ENCODE data around the gene NDUFS5.
"Not testable (repeated sequence)": the region's sequence is repeated elsewhere in the genome, so short reads cannot be mapped to it uniquely, and the experiment has no call there.

NDUFS5 gene

DNA sequence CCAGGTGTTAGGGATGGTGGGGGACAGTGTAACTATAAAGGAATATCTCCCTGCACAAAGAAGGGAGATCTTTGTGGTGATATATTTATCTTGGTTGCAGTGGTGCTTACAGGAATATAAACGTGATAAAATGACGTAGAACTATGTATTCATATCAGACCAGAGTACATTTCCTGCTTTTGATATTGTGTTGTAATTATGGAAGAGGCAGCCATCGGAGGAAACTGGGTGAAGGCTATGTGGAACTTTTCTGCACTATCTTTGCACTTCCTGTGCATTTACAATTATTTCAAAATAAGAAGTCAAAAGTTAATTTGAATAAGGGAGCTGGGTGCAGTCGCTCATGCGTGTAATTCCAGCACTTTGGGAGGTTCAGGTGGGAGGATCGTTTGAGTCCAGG is 37.6 kb downstream of the NDUFS5 start:
- DNase-seq (ENCODE audit: low read depth) = no peak

DNA sequence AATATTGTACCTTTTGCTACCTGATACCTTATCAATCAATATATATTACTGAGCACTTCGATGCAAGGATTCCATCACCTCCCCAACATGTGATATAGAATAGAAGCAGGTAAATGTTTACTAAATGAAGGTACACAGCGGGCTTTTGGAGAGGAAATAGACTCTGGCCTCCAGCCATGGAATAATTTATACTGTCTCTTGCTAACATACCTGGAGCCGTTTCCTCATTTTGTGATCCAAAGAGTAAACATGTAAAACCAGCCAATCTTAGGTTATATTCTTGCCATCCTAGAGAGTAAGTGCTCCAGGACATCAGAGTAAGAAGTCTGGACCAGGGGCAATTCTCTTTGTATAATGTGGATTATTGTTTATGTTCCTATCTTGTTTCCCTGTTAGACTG is 39.4 kb downstream of the NDUFS5 start:
- no peak for DNase-seq (ENCODE audit: low read depth)

DNA sequence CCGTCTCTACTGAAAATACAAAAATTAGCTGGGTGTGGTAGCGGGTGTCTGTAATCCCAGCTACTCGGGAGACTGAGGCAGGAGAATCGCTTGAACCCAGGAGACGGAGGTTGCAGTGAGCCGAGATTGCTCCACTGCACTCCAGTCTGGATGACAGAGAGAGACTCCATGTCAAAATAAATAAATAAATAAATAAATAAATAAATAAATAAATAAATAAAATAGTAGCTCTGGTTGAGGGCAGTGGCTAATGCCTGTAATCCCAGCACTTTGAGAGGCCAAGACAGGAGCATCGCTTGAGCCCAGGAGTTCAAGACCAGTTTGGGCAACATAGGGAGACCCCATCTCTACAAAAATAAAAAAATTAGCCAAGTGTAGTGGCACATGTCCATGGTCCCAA is 42.1 kb downstream of the NDUFS5 start:
- DNase-seq (ENCODE audit: low read depth) = not testable (repeated sequence)

DNA sequence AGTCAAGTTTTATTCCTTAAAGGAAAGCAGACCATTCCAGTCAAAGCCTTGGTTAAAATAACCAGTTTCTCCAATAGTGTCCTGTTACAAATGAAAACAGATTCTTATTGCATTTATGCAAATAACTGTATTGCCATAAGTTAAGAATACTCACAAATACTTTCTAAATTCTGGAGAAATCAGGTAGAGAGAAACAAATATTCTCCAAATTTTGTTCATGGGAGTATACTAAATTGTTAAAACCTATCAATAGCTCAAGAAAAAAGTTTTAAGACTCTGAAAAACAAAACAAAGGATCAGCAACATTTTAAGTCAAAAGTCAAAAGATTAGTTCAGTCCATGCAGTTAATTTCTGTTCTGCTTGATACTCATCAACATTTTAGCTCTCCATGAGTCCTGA is 45.4 kb downstream of the NDUFS5 start:
- not testable (repeated sequence) for DNase-seq (ENCODE audit: low read depth)

DNA sequence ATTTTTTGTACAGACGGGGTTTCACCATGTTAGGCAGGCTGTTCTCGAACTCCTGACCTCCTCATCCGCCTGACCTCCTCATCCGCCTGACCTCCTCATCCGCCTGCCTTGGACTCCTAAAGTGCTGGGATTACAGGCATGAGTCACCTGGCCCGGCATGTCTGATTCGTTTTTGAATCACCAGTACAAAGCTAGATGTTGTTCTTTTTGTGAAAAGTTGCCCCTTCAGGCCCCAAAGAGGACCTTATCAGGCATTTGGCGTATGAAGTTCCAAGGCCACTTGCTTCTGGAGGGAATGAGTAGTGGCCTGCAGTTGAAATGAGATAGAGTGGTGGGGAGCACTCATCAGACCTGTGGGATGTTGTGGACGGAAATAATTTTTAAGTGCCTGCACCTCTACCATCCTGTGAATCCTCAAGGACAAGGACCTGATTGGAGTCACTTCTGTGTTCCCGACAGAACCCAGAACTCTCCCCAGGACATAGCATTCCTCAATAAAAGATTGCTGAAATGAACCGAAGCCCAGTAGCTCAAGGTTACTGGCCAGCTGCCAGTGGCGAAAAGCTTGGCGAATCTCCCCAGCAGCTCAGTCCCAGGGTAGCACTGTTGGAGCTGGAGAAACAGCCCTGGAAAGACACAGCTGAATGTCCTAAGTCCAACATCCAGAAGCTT is 50.1 kb downstream of the NDUFS5 start:
- no peak for DNase-seq (ENCODE audit: low read depth)

DNA sequence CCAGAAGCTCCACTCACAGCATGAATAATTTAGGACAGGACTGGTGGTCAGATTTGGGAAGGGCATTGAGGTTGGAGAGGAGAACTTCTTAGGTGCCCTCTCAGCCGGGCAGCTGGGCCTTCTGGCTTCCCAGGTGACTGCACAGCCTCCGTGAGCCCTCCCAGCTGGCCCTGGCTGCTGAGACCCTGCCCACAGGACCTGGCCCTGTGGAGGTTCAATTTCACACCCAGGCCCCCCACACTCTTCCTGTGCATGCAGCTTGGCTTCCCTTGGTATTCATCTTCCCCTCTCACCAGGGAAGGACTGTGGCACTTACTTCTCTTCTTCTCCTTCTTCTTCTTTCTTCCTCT is 50.6 kb downstream of the NDUFS5 start:
- DNase-seq (ENCODE audit: low read depth) = no peak

DNA sequence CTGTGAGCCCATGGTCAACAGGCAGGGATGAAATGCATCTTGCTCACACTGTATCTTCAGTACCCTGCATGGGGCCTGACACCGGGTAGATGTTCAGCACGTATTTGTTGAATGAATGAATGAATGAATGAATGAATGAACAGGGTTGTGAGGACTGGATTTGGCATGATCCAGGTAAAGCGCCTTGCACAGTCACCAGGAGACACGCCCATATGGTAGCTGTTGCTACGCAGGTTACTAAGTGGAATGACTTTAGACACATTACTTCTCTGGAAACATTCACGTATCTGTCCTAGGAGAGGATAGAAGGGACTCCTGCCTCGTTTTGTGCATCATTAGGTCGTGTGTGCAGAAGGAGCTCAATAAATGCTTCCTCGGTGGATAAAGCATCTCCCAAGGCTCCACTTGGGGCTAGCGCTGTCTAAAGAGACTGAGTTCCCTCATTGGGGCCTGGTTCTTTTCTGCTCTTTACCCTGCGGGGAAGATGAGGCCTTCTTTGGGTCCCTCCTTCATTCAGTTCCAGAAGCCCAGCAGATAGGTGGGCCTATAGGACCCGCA is 54.2 kb downstream of the NDUFS5 start:
- DNase-seq (ENCODE audit: low read depth) = no peak

DNA sequence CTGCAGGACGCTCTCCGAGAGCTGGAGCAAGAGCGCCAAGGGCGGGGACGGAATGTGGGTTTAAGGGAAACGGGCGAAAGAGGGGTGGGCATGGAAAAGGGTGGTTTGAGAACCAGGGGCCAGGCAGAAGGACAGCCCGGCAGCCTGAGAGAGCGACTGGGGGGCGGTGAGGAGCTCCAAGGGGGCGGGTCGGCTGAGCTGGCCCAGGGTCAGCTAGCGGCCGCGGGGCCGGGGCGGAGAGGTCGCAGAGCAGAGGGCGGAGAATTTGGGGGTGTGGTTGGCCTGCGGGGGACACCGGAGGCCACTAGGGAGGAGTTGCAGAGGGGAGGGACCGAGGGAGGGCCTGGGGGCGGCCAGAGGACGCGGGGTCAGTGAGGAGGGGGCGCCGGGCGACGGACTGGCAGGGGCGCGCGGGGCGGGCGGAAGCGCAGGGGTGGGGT is 54.7 kb downstream of the NDUFS5 start:
- peak; percentile 20 for DNase-seq (ENCODE audit: low read depth)

DNA sequence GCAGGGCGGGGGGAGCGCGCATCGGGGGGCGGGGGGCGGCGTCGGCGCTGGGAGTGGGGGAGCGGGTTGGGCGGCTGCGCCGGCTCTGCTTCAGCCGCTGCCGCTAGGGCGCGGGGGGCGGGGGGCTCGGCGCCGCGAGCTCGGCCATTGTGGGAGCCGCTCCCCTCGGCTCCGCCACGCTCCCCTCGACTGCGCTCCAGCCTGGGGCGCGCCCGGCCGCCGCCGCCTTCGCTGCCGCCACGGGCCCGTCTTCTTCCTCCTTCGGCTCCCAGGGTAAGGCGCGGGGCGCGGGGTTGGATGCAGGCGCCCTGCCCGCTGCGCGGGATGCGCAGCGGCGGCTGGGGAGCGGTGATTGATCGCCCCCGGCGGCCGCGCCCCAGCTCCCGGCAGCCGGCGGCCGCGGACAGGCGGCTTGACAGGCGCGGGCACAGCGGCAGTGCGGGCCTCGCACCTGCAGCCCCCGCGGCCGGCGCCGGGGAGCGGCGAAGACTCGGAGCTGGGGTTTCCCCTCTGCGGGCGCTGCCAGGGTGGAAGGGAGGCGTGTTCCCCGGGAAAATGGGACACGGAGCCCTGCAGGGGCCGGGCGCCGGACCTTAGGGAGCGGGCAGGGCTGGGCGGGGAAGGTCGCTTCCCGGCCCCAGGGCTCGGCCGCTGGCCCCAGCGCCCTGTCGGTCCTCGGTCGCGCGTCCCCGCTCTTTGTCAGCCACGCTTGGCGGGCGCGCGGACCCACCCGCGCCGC is 55.3 kb downstream of the NDUFS5 start:
- no peak for DNase-seq (ENCODE audit: low read depth)

DNA sequence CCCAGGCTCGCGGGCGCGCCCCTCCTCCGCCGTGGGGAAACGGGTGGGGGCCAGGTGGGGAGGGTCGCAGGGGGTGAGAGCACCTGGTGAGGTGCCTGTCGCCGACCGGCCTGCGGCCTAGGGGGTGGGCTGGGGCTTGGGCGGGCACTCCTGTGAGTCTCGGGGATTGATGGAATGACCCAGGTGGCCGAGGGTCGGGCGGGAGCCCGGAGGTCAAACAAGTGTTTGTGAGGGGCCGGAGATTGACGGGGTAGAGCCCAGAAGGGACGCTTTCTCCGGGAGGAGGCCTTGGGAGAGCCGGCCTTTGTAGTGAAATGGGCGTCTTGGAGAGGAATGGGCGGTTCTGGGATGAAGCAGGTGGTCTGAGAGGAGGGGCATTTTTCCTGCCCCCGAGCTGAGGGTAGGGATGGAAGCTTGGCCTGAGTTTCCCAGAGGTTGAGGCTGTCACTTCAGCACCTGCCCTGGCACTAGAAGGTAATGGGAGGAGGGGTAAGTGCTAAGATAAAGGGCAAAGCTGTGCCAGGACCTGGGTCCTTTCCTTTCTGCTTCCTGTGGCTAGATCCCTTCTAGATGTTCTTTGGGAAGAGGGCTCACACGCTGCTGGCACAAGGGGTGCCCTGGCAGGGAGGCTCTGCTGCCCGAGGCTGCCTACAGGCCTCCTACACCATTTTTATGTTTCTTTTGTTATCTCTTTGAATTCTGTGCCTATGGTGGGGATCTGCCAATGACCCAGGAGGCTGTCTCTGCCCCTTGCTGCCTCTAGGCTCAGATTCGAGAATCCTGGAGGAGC is 56.1 kb downstream of the NDUFS5 start:
- DNase-seq (ENCODE audit: low read depth) = no peak

DNA sequence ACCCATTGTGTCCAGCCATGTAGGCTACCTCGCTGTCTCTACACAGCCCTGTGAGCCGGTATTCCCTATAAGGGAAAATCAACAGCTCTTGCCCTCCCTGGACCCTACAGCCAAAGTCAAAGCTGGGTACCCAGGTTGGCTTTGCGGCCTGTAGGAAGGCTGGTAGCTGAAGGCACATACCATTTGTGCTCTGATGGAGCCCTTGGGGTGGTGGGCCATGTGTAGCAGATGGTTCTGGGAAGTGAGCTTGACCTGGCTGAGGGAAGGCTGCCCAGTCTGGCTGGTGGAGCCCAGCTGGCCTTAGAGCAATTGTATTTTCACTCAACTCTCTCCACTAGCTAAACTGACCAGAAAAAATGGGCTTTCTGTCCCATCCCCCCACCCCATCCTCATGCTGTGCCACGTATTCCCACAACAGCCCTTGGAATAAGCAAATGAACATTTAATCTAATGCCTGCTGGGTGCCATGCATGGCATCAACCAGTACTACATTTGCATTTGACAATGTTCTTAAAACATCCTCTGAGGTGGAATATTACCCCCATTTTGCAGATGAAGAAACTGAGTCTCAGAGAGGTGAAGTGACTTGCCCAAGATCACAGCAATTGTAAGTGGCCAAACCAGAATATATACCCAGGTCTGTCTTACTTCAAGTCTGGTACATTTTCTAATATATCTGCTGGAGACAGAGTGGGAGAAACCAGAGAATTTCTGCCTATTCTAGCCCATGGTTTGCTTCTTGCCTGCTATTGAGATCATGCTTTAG is 56.8 kb downstream of the NDUFS5 start:
- no peak for DNase-seq (ENCODE audit: low read depth)

DNA sequence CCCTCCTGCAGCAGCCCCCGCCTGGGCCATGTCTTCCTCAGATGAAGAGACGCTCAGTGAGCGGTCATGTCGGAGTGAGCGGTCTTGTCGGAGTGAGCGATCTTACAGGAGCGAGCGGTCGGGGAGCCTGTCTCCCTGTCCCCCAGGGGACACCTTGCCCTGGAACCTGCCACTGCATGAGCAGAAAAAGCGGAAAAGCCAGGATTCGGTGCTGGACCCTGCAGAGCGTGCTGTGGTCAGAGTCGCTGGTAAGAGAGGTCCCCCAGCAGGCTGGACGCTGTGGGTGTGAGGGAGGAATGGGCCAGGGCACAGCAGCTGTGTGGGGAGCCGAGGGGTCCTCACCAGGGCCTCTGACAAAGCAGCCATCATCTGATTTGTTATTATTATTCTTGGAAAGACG is 58.0 kb downstream of the NDUFS5 start:
- DNase-seq (ENCODE audit: low read depth) = no peak

All from CMK (cell line).